Thymus (tissue), 14 donors: Measurements from ENCODE around the gene EIF3F. TPM values are rescaled to one million over a fixed set of nuclear protein-coding genes. Genes with fewer than 3 reads are reported as not detected.

Experiments
- DNase-seq, 9 donors: peaks; one replicate each; pipeline ENCODE4 v3.0.0-alpha.2; 2013; ENCODE audit warnings: low spot score in 9 of 9, low read depth in 6 of 9, missing footprints in 1 of 9
- H3K27ac ChIP-seq, 2 donors: one replicate each; pipeline ENCODE4 v1.5.1; 2013; ENCODE audit warnings: control low read depth in 1 of 2, low read depth in 1 of 2, low read length in 1 of 2, mild to moderate bottlenecking in 1 of 2, moderate library complexity in 1 of 2
- H3K27me3 ChIP-seq, 2 donors: one replicate each; pipeline ENCODE4 v1.5.1; 2013; ENCODE audit warnings: low read length in 1 of 2; ENCODE audit not compliant: control insufficient read depth in 2 of 2, insufficient read depth in 1 of 2
- H3K36me3 ChIP-seq, 2 donors: one replicate each; pipeline ENCODE4 v1.5.1; 2013; ENCODE audit warnings: low read length in 1 of 2, mild to moderate bottlenecking in 1 of 2, moderate library complexity in 1 of 2; ENCODE audit not compliant: control insufficient read depth in 2 of 2, insufficient read depth in 2 of 2
- H3K4me1 ChIP-seq, 2 donors: one replicate each; pipeline ENCODE4 v1.5.1; 2013; ENCODE audit warnings: low read length in 2 of 2; ENCODE audit not compliant: control insufficient read depth in 2 of 2, insufficient read depth in 2 of 2
- H3K4me3 ChIP-seq, 2 donors: one replicate each; pipeline ENCODE4 v1.5.1; 2013; ENCODE audit warnings: low read length in 2 of 2, control low read depth in 1 of 2, mild to moderate bottlenecking in 1 of 2
- H3K9me3 ChIP-seq, 2 donors: one replicate each; pipeline ENCODE4 v1.5.1; 2013; ENCODE audit warnings: low read length in 1 of 2, mild to moderate bottlenecking in 1 of 2; ENCODE audit not compliant: control insufficient read depth in 2 of 2, insufficient read depth in 1 of 2
- WGBS: extraction: QIAGEN DNeasy Blood & Tissue Kit; methylation state at CpG from one replicate; pipeline ENCODE4 v1.1.7; 2013; 5-methylcytosine and 5-hydroxymethylcytosine counted together
- long read RNA-seq, 10 donors: transcript quantifications; one replicate each; lab custom pipeline, GENCODE V29; 2026
- polyA plus RNA-seq: library from polyadenylated mRNA; stranded (reverse); fragments of 200-250 nt; gene quantifications from one replicate; pipeline ENCODE4 v1.2.3, GENCODE V29; 2013
- total RNA-seq: library from RNA; stranded (reverse); fragments of 120-200 nt; gene quantifications from one replicate; pipeline ENCODE4 v1.2.4, GENCODE V29; 2013
- donor health status: healthy.

The EIF3F gene, protein sequence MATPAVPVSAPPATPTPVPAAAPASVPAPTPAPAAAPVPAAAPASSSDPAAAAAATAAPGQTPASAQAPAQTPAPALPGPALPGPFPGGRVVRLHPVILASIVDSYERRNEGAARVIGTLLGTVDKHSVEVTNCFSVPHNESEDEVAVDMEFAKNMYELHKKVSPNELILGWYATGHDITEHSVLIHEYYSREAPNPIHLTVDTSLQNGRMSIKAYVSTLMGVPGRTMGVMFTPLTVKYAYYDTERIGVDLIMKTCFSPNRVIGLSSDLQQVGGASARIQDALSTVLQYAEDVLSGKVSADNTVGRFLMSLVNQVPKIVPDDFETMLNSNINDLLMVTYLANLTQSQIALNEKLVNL
- total RNA-seq (281 TPM), polyA plus RNA-seq (266 TPM)
- long read RNA-seq, donor 1, transcript EIF3F-201 (8 exons, 1,254 nt): major isoform, 10 of 10 reads
- long read RNA-seq, donor 1, partial matches to known transcripts: 0 of 10 reads
- long read RNA-seq, donor 1, other reads (novel, unspliced or antisense): 0 of 10 reads
- long read RNA-seq, donor 2: 0 reads
- long read RNA-seq, donor 3, transcript EIF3F-203 (3 exons, 609 nt): minor isoform, 7 of 123 reads
- long read RNA-seq, donor 3, transcript EIF3F-201 (8 exons, 1,254 nt): major isoform, 99 of 123 reads
- long read RNA-seq, donor 3, partial matches to known transcripts: 17 of 123 reads
- long read RNA-seq, donor 3, other reads (novel, unspliced or antisense): 0 of 123 reads
- long read RNA-seq, donor 4, transcript EIF3F-201 (8 exons, 1,254 nt): major isoform, 58 of 61 reads
- long read RNA-seq, donor 4, partial matches to known transcripts: 0 of 61 reads
- long read RNA-seq, donor 4, other reads (novel, unspliced or antisense): 0 of 61 reads
- long read RNA-seq, donor 5, transcript EIF3F-203 (3 exons, 609 nt): minor isoform, 5 of 164 reads
- long read RNA-seq, donor 5, transcript EIF3F-201 (8 exons, 1,254 nt): major isoform, 144 of 164 reads
- long read RNA-seq, donor 5, partial matches to known transcripts: 10 of 164 reads
- long read RNA-seq, donor 5, other reads (novel, unspliced or antisense): 5 of 164 reads
- long read RNA-seq, donor 6, transcript EIF3F-201 (8 exons, 1,254 nt): major isoform, 84 of 87 reads
- long read RNA-seq, donor 6, partial matches to known transcripts: 0 of 87 reads
- long read RNA-seq, donor 6, other reads (novel, unspliced or antisense): 0 of 87 reads
- long read RNA-seq, donor 7, transcript EIF3F-201 (8 exons, 1,254 nt): major isoform, 142 of 159 reads
- long read RNA-seq, donor 7, partial matches to known transcripts: 14 of 159 reads
- long read RNA-seq, donor 7, other reads (novel, unspliced or antisense): 0 of 159 reads
- long read RNA-seq, donor 8, transcript EIF3F-201 (8 exons, 1,254 nt): major isoform, 74 of 79 reads
- long read RNA-seq, donor 8, partial matches to known transcripts: 5 of 79 reads
- long read RNA-seq, donor 8, other reads (novel, unspliced or antisense): 0 of 79 reads
- long read RNA-seq, donor 9, transcript EIF3F-201 (8 exons, 1,254 nt): major isoform, 68 of 71 reads
- long read RNA-seq, donor 9, partial matches to known transcripts: 0 of 71 reads
- long read RNA-seq, donor 9, other reads (novel, unspliced or antisense): 0 of 71 reads
- long read RNA-seq, donor 10, transcript EIF3F-201 (8 exons, 1,254 nt): major isoform, 126 of 138 reads
- long read RNA-seq, donor 10, partial matches to known transcripts: 11 of 138 reads
- long read RNA-seq, donor 10, other reads (novel, unspliced or antisense): 0 of 138 reads

DNA sequence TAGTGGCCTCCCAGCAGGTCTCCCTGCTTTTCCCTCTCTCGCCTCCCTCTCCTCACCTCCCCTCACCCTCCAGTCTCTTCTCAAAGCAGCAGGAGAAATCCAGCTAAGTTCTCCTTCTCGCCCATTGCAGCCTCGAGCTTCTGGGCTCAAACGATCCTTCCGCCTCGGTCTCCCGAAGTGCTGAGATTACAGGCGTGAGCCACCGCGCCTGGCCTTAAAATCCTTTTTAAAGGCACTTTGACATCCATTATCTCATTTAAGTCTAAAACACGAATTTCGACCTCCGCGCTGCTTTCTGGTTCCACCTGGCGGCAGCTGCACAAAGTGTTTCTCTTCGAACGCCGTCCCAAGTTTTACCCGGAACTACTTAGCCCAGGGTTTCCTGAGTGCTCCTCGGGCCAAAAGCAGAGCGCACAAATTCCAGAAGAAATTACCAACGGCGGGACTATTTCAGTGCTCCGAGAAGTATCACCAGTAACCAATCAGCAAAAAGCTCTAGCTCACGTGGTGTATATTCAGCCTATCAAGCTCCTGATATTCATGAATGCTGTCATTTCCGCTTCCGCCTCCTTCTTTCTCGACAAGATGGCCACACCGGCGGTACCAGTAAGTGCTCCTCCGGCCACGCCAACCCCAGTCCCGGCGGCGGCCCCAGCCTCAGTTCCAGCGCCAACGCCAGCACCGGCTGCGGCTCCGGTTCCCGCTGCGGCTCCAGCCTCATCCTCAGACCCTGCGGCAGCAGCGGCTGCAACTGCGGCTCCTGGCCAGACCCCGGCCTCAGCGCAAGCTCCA is at the start of gene EIF3F:
TSS of gene EIF3F (plus strand) at position 570 of the 792 bp plus-strand sequence. CDS start at position 586, 16 bp downstream.
- H3K4me1 ChIP-seq: peaks cover 10 to 16% of the 10 kb centered on the region in 2 donors
- H3K9me3 ChIP-seq: no peaks in the 10 kb centered on the region
- H3K4me3 ChIP-seq: peak within 1 kb of the TSS; percentile 60 to 61
- WGBS: 1% methylated on average over 47 of the region's 47 CpGs
- peak within 1 kb of the TSS; percentile 67 to 72 for H3K27ac ChIP-seq
- peak; percentile 91 to 100 (median 99) for DNase-seq
- peaks cover 0 to 2% of the 10 kb centered on the region in 2 donors for H3K27me3 ChIP-seq
- peaks cover 9 to 13% of the 10 kb centered on the region in 2 donors for H3K36me3 ChIP-seq

DNA sequence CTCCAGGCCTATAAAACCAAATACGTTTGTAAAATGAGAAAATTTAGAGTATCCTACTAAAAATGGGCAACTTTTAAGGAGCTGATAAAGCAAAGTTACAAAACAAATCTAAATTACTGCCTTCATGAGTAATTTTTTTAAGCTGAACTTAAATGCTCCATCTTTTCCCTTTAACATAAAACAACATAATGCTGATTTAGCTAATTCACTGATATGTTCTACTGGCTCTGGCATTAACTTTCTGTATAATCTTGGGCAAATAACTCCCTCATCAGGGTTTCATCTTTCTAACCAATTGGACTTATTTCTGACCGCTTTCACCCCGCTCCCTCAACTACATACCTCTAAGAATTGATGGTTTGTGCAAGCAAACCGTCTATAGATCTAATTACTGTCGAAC is 46.0 kb upstream of the EIF3F start:
- WGBS: 79% methylated on average over 5 of the region's 5 CpGs

DNA sequence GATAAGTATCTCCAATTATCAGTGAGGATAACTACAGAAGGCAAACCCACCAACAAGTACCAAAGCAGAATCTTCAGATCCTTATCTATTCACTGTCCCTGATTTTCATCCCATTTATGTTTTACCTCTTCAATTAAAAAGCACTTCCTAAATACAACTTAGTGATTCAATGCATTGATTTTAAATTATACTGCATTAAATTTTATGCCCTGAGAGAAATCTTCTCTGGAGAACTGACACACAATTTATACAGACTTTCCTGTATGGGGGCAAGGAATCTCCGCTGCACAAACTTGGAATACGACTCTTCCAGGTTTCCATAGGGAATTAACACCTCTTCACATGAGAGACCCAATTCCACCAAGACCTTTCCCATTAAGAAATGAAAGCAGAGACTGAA is 45.5 kb upstream of the EIF3F start, which contains the start of gene OR10A3:
TSS of gene OR10A3 (minus strand) at position 101 of the 400 bp plus-strand sequence. CDS start 2,188 bp downstream, outside the sequence.
- H3K9me3 ChIP-seq: peaks cover 0 to 8% of the 10 kb centered on the region in 2 donors
- WGBS: 95% methylated on average over 2 of the region's 2 CpGs
- no peak within 1 kb of the TSS for H3K27ac ChIP-seq
- no peak within 1 kb of the TSS for H3K4me3 ChIP-seq
- H3K27me3 ChIP-seq: no peaks in the 10 kb centered on the region
- DNase-seq: no peak
- no peaks in the 10 kb centered on the region for H3K4me1 ChIP-seq
- no peaks in the 10 kb centered on the region for H3K36me3 ChIP-seq

More for the DNA sequence above, 46.0 kb upstream of the EIF3F start:
- no peak overlapping the region for H3K27ac ChIP-seq
- H3K4me3 ChIP-seq: no peak overlapping the region
- H3K9me3 ChIP-seq: peaks cover 0 to 8% of the 10 kb centered on the region in 2 donors
- no peak for DNase-seq
- no peaks in the 10 kb centered on the region for H3K36me3 ChIP-seq
- no peaks in the 10 kb centered on the region for H3K4me1 ChIP-seq
- H3K27me3 ChIP-seq: no peaks in the 10 kb centered on the region

DNA sequence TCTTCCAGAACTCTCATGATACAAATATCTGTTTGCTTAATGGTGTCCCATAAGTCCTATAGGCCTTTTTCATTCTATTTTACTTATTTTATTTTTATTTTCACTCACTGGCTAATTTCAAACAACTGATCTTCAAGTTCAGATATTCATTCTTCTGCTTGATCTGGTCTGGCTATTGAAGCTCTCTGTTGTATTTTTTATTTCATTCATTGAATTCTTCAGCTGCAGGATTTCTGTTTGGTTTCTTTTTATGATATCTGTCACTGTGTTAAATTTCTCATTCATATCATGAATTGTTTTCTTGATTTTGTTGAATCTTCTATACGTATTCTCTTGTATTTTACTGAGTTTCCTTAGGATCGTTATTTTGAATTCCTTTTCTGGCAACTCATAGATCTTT is 43.0 kb upstream of the EIF3F start:
- Histone ChIP-seq H3K36me3 (no peaks in the 10 kb centered on the region), H3K4me3 (no peak overlapping the region), H3K27ac (no peak overlapping the region), H3K4me1 (no peaks in the 10 kb centered on the region), H3K9me3 (peaks cover 0 to 8% of the 10 kb centered on the region in 2 donors), H3K27me3 (no peaks in the 10 kb centered on the region)
- DNase-seq: no peak
- 94% methylated on average over 2 of the region's 2 CpGs for WGBS

- WGBS: 95% methylated on average over 1 of the region's 1 CpG
- no peaks in the 10 kb centered on the region for H3K4me1 ChIP-seq
- no peaks in the 10 kb centered on the region for H3K36me3 ChIP-seq
- H3K27me3 ChIP-seq: no peaks in the 10 kb centered on the region
- no peak overlapping the region for H3K27ac ChIP-seq
- no peak for DNase-seq
- H3K9me3 ChIP-seq: peaks cover 0 to 4% of the 10 kb centered on the region in 2 donors
- H3K4me3 ChIP-seq: no peak overlapping the region
Measured at GRCh38 chr11:7949934-7950333, 37.2 kb upstream of the EIF3F start.

DNA sequence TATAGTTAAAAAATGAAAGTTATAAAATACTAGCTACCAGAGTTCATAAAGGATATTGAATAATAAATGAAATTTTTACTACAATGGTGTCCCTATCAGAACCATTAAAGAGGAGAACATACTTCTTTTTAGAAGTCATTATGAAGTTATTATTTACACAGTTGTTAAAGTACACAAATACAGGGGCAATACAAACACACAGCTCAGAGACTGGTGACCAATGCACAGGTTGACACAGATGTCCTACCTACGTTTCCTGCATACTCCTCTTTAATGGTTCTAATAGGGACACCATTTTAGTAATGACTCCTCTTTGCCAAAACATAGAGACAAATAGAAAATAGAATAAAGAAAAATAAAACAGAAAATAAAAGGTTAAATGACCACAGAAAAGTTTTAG is 31.9 kb upstream of the EIF3F start:
- H3K27ac ChIP-seq: no peak overlapping the region
- H3K36me3 ChIP-seq: no peaks in the 10 kb centered on the region
- no peak for DNase-seq
- no peaks in the 10 kb centered on the region for H3K27me3 ChIP-seq
- no peaks in the 10 kb centered on the region for H3K9me3 ChIP-seq
- no peak overlapping the region for H3K4me3 ChIP-seq
- no peaks in the 10 kb centered on the region for H3K4me1 ChIP-seq
- WGBS: 89% methylated on average over 1 of the region's 1 CpG

- no peak for DNase-seq
- WGBS: 70% methylated on average over 3 of the region's 3 CpGs
- H3K4me1 ChIP-seq: no peaks in the 10 kb centered on the region
Measured at GRCh38 chr11:7964261-7964660, 22.9 kb upstream of the EIF3F start.

More at GRCh38 chr11:7964261-7964660, 22.9 kb upstream of the EIF3F start:
- Histone ChIP-seq H3K4me3 (no peak overlapping the region), H3K9me3 (no peaks in the 10 kb centered on the region), H3K27me3 (no peaks in the 10 kb centered on the region), H3K36me3 (no peaks in the 10 kb centered on the region), H3K27ac (no peak overlapping the region)
